ENCODE results near the gene DPP6. TPM values are rescaled to one million over a fixed set of nuclear protein-coding genes. Genes with fewer than 3 reads are reported as not detected.

DPP6 gene
- total RNA-seq, 1 experiment from 2014 or later = not detected

GRCh38 chr7:154627646-154628290 lies 575.6 kb downstream of the DPP6 start:
- no peak overlapping the region for H3K27ac ChIP-seq
- no peak for DNase-seq (ENCODE audit: low read depth in 1 of 2, low spot score in 2 of 2)
- H3K9me3 ChIP-seq (replicated peaks) = peaks cover 10% of the 10 kb centered on the region
- H3K27me3 ChIP-seq (replicated peaks) = no peaks in the 10 kb centered on the region
- H3K4me3 ChIP-seq = no peak overlapping the region
- no peaks in the 10 kb centered on the region for H3K36me3 ChIP-seq
- no peaks in the 10 kb centered on the region for H3K4me1 ChIP-seq (replicated peaks)

GRCh38 chr7:154628556-154628955 lies 576.4 kb downstream of the DPP6 start:
- no peak for DNase-seq (ENCODE audit: low read depth in 1 of 2, low spot score in 2 of 2)
- Histone ChIP-seq H3K36me3 (no peaks in the 10 kb centered on the region), H3K4me3 (no peak overlapping the region), H3K27ac (no peak overlapping the region), H3K9me3 (replicated peaks) (peaks cover 13% of the 10 kb centered on the region), H3K4me1 (replicated peaks) (no peaks in the 10 kb centered on the region), H3K27me3 (replicated peaks) (no peaks in the 10 kb centered on the region)

DNA sequence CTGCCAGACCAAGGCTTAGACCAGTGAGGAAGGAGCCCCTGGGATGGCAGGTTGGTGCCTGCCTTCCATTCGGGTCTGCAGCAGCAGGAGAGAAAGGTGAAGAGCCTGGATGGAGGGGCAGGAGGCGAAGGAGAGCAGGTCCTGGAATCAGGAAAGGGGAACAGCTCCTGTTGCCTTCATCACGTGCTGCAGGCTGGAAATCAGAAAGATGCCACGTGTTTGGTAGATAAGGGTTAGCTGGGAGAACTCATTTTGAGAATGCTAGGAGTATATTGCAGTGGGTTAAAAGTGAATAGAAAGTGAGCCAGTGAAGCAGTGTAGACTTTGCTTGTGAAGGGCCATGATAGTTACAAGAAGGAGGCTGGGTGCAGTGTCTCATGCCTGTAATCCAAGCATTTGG lies 579.0 kb downstream of the DPP6 start:
- Histone ChIP-seq H3K4me3 (no peak overlapping the region), H3K36me3 (no peaks in the 10 kb centered on the region), H3K27ac (no peak overlapping the region), H3K4me1 (replicated peaks) (no peaks in the 10 kb centered on the region), H3K9me3 (replicated peaks) (peaks cover 21% of the 10 kb centered on the region), H3K27me3 (replicated peaks) (no peaks in the 10 kb centered on the region)
- no peak for DNase-seq (ENCODE audit: low read depth in 1 of 2, low spot score in 2 of 2)

DNA sequence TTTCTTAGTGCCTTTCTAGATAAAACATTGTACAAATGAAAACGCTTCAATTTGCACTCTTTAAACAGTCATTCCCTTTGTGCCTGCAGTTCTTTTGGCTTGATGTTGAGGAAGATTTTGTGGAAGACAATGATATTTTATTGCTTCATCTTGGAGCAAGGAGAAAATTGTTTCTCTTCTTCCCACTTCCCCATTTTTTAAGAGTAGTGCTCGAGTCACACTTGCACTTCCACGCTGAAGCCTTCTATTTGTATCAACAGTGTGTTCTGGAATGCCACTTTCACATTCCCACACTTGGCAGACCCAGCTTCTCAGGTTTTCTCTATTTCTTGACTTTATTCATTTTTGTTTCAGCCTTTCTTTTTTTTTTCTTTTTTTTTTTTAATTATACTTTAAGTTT lies 581.4 kb downstream of the DPP6 start:
- H3K27ac ChIP-seq = no peak overlapping the region
- H3K4me3 ChIP-seq = no peak overlapping the region
- DNase-seq (ENCODE audit: low read depth in 1 of 2, low spot score in 2 of 2) = no peak
- peaks cover 28% of the 10 kb centered on the region for H3K9me3 ChIP-seq (replicated peaks)
- no peaks in the 10 kb centered on the region for H3K36me3 ChIP-seq
- H3K4me1 ChIP-seq (replicated peaks) = no peaks in the 10 kb centered on the region
- no peaks in the 10 kb centered on the region for H3K27me3 ChIP-seq (replicated peaks)

DNA sequence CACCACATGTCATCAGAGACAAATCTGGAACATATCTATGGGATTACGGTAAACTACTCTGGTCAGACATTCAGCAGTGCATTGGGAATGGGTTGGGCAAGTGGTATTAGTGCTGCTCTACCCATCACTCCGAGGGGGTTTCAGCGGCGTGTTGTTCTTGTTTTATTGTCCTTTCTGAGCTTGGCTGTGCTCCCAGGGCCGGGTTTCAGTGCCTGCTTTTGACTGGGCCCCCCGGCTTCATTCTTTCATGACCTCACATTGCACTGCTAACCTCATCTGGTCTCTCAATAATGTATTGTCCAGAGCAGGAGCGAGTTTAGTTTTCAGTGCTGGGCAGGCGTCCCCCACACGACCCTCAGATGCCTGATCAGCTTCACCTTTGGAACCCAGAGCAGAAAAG lies 586.1 kb downstream of the DPP6 start:
- Histone ChIP-seq H3K36me3 (no peaks in the 10 kb centered on the region), H3K27ac (no peak overlapping the region), H3K4me3 (no peak overlapping the region), H3K9me3 (replicated peaks) (peaks cover 27% of the 10 kb centered on the region), H3K27me3 (replicated peaks) (no peaks in the 10 kb centered on the region), H3K4me1 (replicated peaks) (no peaks in the 10 kb centered on the region)
- DNase-seq (ENCODE audit: low read depth in 1 of 2, low spot score in 2 of 2) = no peak

DNA sequence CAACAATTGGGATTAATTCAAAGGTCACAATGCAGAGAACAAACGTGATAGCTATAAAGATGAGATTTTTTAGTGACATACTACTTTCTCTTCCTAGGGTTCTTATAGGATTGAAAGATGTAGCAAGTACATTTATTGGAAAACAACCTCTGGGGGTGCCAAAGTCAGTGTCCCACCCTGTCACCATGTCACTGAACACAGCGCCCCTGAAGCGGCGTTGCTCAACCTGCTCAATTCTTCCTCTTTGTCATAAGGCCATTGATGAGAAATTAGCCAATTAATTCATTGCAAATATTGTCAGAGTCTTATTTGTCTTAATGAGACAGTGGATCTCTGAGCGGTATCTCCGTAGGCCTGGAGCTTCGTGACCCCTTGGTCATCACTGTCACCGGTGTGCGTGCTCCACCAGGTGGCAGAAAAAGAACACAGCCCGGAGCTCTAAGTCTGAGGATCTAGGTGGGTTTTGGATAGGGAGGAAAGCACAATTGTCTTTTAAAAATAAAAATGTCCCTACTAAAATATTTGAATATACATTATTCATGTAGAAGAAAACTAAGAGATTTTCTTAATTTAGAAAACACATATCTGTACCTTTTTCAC lies 588.2 kb downstream of the DPP6 start:
- H3K27ac ChIP-seq = no peak overlapping the region
- no peaks in the 10 kb centered on the region for H3K27me3 ChIP-seq (replicated peaks)
- DNase-seq (ENCODE audit: low read depth in 1 of 2, low spot score in 2 of 2) = no peak
- H3K4me3 ChIP-seq = no peak overlapping the region
- no peaks in the 10 kb centered on the region for H3K36me3 ChIP-seq
- peaks cover 21% of the 10 kb centered on the region for H3K9me3 ChIP-seq (replicated peaks)
- H3K4me1 ChIP-seq (replicated peaks) = no peaks in the 10 kb centered on the region

GRCh38 chr7:154640917-154641316 lies 588.7 kb downstream of the DPP6 start:
- Histone ChIP-seq H3K27ac (no peak overlapping the region), H3K4me3 (no peak overlapping the region), H3K27me3 (replicated peaks) (no peaks in the 10 kb centered on the region), H3K9me3 (replicated peaks) (peaks cover 17% of the 10 kb centered on the region), H3K4me1 (replicated peaks) (no peaks in the 10 kb centered on the region), H3K36me3 (no peaks in the 10 kb centered on the region)
- DNase-seq (ENCODE audit: low read depth in 1 of 2, low spot score in 2 of 2) = no peak

DNA sequence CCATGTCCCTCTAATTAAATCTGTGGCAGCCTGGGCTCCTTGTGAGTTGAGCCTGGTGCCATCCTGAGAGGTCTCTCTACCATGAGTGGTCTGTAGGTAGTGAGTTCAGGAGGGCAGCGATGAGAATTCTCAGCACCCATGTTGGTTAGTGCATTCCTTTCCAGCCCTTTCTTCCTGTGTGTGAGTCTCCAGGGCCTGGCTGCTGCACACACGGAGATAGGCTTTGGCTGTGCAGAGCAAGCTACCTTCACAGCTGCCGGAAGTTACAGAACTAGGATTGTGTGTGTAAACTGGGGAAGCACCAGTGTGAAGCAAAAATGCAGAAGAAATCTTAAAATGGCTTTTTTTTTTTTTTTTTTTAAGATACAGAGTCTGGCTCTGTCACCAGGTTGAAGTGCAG lies 592.2 kb downstream of the DPP6 start:
- no peak overlapping the region for H3K4me3 ChIP-seq
- H3K9me3 ChIP-seq (replicated peaks) = 0 out of 2 replicates have a peak, but pooled peaks cover 3% of the 10 kb centered on the region
- H3K4me1 ChIP-seq (replicated peaks) = no peaks in the 10 kb centered on the region
- no peaks in the 10 kb centered on the region for H3K27me3 ChIP-seq (replicated peaks)
- H3K36me3 ChIP-seq = no peaks in the 10 kb centered on the region
- H3K27ac ChIP-seq = no peak overlapping the region
- no peak for DNase-seq (ENCODE audit: low read depth in 1 of 2, low spot score in 2 of 2)

DNA sequence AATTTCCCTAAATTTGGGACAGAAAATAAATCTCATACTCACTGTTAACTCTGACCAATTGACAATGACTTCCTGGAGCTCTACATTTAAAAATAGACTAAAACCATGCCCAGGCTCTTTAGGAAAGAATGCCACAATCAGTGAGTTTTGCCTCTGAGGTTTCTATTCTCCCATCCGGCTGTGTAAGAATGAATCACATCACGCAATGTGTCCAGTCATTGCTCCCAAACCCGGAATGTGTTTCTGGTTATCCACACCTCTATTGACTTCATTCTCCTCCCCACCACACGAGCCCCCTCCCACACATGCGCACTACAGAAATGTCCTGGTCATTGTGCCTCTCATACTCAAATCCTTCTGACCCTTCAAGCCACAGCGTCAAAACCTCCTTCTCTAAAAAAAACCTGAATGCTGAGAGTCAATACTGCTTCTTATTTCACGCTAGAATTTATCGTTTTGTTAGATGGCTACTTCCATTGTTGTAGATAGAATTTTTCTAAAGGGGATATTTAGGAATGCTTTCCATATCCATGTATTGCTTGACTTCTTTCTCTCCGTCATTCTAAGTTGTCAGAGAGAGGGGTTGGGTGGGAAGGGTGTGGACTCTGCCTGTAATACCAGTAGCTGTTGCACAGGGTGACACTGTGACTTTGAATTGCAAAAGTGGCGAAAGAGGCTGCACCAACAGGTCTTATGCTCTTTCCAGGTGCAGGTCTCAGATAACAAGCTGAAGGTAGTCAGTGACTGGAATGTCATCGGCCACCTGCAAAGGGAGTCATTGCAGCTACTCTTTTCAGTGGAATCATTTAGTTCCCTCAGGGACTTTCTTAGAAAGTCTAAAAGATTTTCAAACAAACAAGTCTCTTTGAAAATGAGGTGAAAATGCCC lies 594.2 kb downstream of the DPP6 start:
- Histone ChIP-seq H3K27ac (no peak overlapping the region), H3K27me3 (replicated peaks) (no peaks in the 10 kb centered on the region), H3K36me3 (no peaks in the 10 kb centered on the region), H3K4me3 (no peak overlapping the region), H3K9me3 (replicated peaks) (no peaks in the 10 kb centered on the region), H3K4me1 (replicated peaks) (no peaks in the 10 kb centered on the region)
- DNase-seq (ENCODE audit: low read depth in 1 of 2, low spot score in 2 of 2) = no peak

DNA sequence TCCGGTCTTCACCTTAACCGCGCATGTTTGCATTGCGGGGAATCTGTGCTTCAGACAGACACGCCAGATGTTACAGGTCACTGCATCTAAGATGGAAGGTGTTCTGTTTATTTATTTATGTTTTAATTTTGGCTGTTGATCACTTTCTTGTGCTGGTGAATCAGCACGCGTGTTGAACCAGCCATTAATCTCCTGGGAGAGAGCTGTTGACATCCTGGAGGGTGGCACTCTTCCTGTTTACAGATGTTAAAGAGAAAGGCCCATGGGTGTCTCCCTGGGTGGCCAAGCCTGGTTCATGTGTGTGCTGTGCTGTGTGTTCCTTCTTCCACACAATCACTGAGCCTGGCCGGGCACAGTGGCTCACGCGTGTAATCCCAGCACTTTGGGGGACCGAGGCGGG lies 595.4 kb downstream of the DPP6 start:
- DNase-seq (ENCODE audit: low read depth in 1 of 2, low spot score in 2 of 2) = no peak
- no peaks in the 10 kb centered on the region for H3K4me1 ChIP-seq (replicated peaks)
- no peak overlapping the region for H3K4me3 ChIP-seq
- H3K27me3 ChIP-seq (replicated peaks) = no peaks in the 10 kb centered on the region
- H3K36me3 ChIP-seq = no peaks in the 10 kb centered on the region
- no peak overlapping the region for H3K27ac ChIP-seq
- no peaks in the 10 kb centered on the region for H3K9me3 ChIP-seq (replicated peaks)

DNA sequence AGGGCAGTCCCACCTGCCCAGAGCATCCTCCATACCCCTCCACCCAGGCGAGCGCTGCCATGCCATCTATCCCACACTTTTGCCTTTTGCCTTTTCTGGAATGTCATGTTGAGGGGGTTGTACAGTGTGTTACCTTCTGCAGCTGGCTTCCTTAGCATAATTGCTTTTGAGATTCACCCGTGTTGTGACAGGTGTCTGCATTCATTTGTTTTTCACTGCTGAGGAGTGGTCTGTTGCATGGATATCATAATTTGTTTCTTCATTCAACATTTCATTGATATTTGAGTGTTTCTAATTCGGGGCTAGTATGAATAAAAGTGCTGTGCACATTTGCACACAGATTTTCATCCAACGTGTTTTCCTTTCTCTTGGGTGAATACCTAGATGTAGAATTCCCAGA lies 596.8 kb downstream of the DPP6 start:
- no peak overlapping the region for H3K27ac ChIP-seq

DNA sequence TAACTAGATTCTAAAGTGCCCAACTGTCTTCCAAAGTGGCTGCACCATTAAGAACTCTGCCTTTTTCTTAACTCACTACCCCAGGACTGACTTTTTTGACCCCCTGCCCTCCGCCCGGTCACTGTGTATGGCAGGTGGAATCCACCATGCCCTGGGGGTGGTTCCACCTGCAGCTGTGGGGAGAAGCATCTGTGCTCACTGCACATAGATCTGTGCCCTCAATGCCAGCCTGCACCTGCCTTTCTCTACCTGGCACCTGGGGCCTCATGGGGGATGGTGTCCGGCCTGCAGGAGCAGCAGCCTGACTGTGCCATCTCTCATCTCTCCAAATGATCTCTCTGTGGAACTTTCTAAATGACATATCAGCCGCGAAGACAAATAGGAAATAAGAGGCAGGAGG lies 597.2 kb downstream of the DPP6 start:
- Histone ChIP-seq H3K27me3 (replicated peaks) (no peaks in the 10 kb centered on the region), H3K9me3 (replicated peaks) (no peaks in the 10 kb centered on the region), H3K4me3 (no peak overlapping the region), H3K4me1 (replicated peaks) (no peaks in the 10 kb centered on the region), H3K36me3 (no peaks in the 10 kb centered on the region), H3K27ac (no peak overlapping the region)
- DNase-seq (ENCODE audit: low read depth in 1 of 2, low spot score in 2 of 2) = no peak

More for the DNA sequence above, 596.8 kb downstream of the DPP6 start:
- Histone ChIP-seq H3K9me3 (replicated peaks) (no peaks in the 10 kb centered on the region), H3K36me3 (no peaks in the 10 kb centered on the region), H3K27me3 (replicated peaks) (no peaks in the 10 kb centered on the region), H3K4me3 (no peak overlapping the region), H3K4me1 (replicated peaks) (no peaks in the 10 kb centered on the region)
- DNase-seq (ENCODE audit: low read depth in 1 of 2, low spot score in 2 of 2) = no peak

GRCh38 chr7:154650275-154650674 lies 598.1 kb downstream of the DPP6 start:
- Histone ChIP-seq H3K36me3 (no peaks in the 10 kb centered on the region), H3K9me3 (replicated peaks) (no peaks in the 10 kb centered on the region), H3K4me3 (no peak overlapping the region), H3K27me3 (replicated peaks) (no peaks in the 10 kb centered on the region), H3K4me1 (replicated peaks) (no peaks in the 10 kb centered on the region), H3K27ac (no peak overlapping the region)
- DNase-seq (ENCODE audit: low read depth in 1 of 2, low spot score in 2 of 2) = no peak

DNA sequence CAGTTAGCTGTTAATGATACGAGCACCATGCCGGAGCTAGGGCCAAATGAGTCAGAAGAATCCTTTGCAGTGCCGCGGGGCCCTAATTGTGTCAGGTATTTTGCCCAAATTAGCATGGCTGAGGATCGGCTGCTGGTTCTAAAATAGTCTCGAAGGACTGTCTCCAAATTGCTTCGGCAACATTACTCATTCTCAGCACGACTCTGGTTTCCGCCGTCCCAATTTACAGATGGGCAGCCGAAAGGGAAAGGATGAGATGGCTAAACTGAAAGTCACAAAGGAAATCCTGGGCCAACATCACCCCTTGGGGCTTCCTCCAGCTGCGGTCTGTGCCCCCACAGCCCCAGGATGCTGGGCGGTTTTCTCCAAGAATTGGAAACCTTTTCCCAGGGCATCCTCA lies 599.3 kb downstream of the DPP6 start:
- no peaks in the 10 kb centered on the region for H3K9me3 ChIP-seq (replicated peaks)
- H3K4me3 ChIP-seq = no peak overlapping the region
- DNase-seq (ENCODE audit: low read depth in 1 of 2, low spot score in 2 of 2) = no peak
- no peaks in the 10 kb centered on the region for H3K27me3 ChIP-seq (replicated peaks)
- no peak overlapping the region for H3K27ac ChIP-seq
- no peaks in the 10 kb centered on the region for H3K36me3 ChIP-seq
- no peaks in the 10 kb centered on the region for H3K4me1 ChIP-seq (replicated peaks)

All from SJSA1 (cell line).